Stimulated activated naive CD4-positive, alpha-beta T cell (primary cell): ENCODE results near the gene ZMYM2.

Experiments
- DNase-seq, 6 experiments: peaks; one replicate each; lab custom pipeline; 2025; lab: John Stamatoyannopoulos, UW

The ZMYM2 gene

DNA sequence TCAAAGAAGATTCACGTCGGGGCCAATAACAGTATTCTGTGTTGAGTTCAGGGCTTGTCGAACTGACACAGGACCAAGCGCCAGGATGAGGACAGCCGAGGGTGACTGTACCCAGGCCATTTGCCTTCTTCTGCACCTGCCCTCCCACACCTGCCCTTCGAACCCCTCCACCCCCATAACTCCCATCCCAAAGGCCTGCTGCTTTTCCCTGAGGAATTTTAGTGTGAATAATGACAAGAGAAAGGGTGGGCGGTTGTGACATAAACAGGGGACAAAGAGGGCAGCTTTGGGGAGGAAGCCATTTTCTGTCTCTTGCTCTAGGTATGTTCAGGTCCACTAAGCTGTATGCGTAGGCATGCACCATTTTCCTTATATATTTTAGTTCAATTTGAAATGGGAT lies 176.2 kb downstream of the ZMYM2 start:
- no peak for DNase-seq

DNA sequence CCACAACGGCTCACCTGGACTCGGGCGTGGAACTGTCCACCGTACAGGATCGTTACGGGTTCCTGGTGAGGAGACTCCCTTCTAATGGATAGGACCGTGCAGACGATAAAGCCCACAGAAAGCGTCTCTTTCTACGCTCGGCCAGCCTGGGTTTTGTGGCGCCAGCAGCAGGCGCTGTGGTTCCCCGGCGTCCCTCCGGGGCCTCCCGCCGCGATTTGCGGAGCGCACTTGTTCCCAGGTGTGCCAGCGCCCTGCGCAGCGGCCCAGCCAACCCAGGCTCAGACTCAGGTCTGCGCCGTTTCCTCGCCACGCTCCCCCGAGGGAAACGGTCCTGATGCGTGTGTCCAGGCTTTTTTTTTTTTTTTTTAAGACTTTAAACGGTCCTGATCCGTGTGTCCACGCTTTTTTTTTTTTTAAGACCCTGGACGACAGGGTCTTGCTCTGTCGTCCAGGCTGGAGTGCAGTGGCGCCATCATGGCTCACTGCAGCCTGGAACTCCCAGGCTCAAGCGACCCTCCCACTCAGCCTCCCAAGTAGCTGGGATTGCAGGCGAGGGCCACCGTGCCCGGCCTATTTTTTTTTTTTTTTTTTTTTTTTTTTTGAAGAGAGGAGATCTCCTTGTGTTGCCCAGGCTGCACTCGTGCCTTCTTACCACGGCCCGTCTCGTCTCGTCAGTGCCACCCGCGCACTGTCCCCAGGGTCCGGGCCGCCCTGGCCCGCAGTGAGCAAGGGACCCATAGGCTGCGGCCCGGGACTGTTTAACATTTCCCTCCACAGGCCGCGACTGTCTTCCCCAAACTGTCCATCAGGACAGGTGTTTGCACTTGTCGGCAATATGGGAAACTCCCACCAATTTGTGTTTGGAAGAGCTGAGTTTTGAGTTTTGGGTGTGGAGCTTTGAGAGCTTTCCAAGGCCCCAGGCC lies 178.5 kb downstream of the ZMYM2 start:
- DNase-seq: peak in 3 of 6 experiments; percentile 3 to 18 (median 13)

DNA sequence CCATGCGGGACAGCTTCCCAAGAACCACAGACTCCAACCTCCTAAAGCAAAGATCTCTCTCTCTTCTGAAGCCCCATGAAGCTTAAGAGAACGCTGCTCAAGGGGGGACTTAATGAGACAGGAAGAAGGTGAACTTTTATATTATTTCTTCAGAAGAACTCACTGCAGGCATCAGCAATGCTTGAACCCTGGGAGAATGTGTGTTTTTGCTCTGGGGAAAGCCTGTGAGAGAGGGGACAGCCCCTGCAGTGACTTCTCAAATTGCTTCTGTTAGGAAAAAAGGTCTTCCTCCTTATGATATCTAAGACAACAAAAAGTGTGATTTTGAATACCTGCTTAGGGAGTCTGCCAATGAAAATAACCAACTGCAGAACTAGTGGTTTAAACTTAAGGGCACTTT lies 179.3 kb downstream of the ZMYM2 start:
- DNase-seq: no peak

DNA sequence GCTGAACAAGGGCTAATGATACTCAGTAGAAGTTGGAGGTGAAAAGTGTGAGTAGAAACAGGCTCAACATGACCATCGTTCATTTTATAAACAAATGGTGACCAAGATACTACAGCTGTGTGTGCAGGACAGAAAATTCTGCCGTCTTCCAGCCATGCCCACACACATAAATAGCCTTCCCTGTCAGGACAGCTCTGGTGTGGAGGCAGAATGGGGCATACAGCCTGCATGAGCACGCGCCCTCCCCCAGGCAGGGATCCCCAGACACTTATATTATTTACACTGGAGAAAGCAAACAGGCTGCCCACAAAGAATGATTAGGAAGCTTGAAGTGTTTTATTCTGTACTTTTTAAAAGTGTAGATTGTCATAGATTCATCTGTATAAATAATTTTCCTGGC lies 182.0 kb downstream of the ZMYM2 start:
- DNase-seq: no peak
